KG1 (cell line): ENCODE data around the gene CADM2.

ENCODE experiments used
- DNase-seq: peaks from one replicate; lab custom pipeline; 2025; lab: John Stamatoyannopoulos, UW

The CADM2 gene

GRCh38 chr3:85189731-85190130 lies 230.9 kb downstream of the CADM2 start:
- DNase-seq: no peak

GRCh38 chr3:85193565-85193964 lies 234.8 kb downstream of the CADM2 start:
- DNase-seq: no peak

- DNase-seq: no peak
Measured at GRCh38 chr3:85208650-85209049, 249.9 kb downstream of the CADM2 start.

- DNase-seq: no peak
Measured at GRCh38 chr3:85210540-85210939, 251.8 kb downstream of the CADM2 start.

- no peak for DNase-seq
Measured at GRCh38 chr3:85228966-85229365, 270.2 kb downstream of the CADM2 start.

GRCh38 chr3:85244091-85244490 lies 285.3 kb downstream of the CADM2 start:
- DNase-seq: no peak

GRCh38 chr3:85244519-85244918 lies 285.7 kb downstream of the CADM2 start:
- no peak for DNase-seq

GRCh38 chr3:85251766-85252165 lies 293.0 kb downstream of the CADM2 start:
- no peak for DNase-seq

- no peak for DNase-seq
Measured at GRCh38 chr3:85252686-85253085, 293.9 kb downstream of the CADM2 start.

- DNase-seq: no peak
Measured at GRCh38 chr3:85254738-85255137, 295.9 kb downstream of the CADM2 start.

- no peak for DNase-seq
Measured at GRCh38 chr3:85255949-85256348, 297.2 kb downstream of the CADM2 start.

- DNase-seq: no peak
Measured at GRCh38 chr3:85258326-85258725, 299.5 kb downstream of the CADM2 start.

- DNase-seq: no peak
Measured at GRCh38 chr3:85258819-85259218, 300.0 kb downstream of the CADM2 start.

GRCh38 chr3:85259748-85260147 lies 301.0 kb downstream of the CADM2 start:
- DNase-seq: no peak

GRCh38 chr3:85264381-85264780 lies 305.6 kb downstream of the CADM2 start:
- DNase-seq: no peak

- no peak for DNase-seq
Measured at GRCh38 chr3:85270488-85270887, 311.7 kb downstream of the CADM2 start.

GRCh38 chr3:85271911-85272310 lies 313.1 kb downstream of the CADM2 start:
- DNase-seq: no peak

- no peak for DNase-seq
Measured at GRCh38 chr3:85288257-85288656, 329.5 kb downstream of the CADM2 start.

- no peak for DNase-seq
Measured at GRCh38 chr3:85297291-85297690, 338.5 kb downstream of the CADM2 start.

GRCh38 chr3:85298032-85298431 lies 339.2 kb downstream of the CADM2 start:
- DNase-seq: no peak

- DNase-seq: no peak
Measured at GRCh38 chr3:85303156-85303555, 344.4 kb downstream of the CADM2 start.

- DNase-seq: no peak
Measured at GRCh38 chr3:85304360-85304964, 345.7 kb downstream of the CADM2 start.

- no peak for DNase-seq
Measured at GRCh38 chr3:85312331-85312730, 353.5 kb downstream of the CADM2 start.

- no peak for DNase-seq
Measured at GRCh38 chr3:85313380-85313779, 354.6 kb downstream of the CADM2 start.

- no peak for DNase-seq
Measured at GRCh38 chr3:85316252-85316651, 357.5 kb downstream of the CADM2 start.
